A673 (cell line): ENCODE results near the gene INSRR. TPM values are rescaled to one million over a fixed set of nuclear protein-coding genes. Genes with fewer than 3 reads are reported as not detected.

Experiments
- BruUV-seq: library from RNA; stranded (reverse); fragments of 400-500 nt; replicated peaks from 2 replicates; lab custom pipeline; 2021; lab: Mats Ljungman, UMichigan
- CTCF ChIA-PET: fragments of 300-600 bp; sonication (Branson Sonifier 250); formaldehyde crosslinking; loops from one replicate; lab custom pipeline; 2022; ENCODE audit warnings: antibody characterized with exemption; lab: Charles Lee
- POLR2A ChIA-PET: fragments of 300-600 bp; sonication (Branson Sonifier 250); formaldehyde crosslinking; loops from one replicate; lab custom pipeline; 2022; ENCODE audit warnings: antibody characterized with exemption; ENCODE audit not compliant: low non-redundant PET; lab: Charles Lee
- DNase-seq: peaks from one replicate; pipeline ENCODE4 v3.0.0-alpha.2; 2015; ENCODE audit warnings: low spot score
- H3K27ac ChIP-seq: fragments of 200-600 bp; sonication (generic); 2 replicates; pipeline ENCODE4 v1.5.1; 2016; ENCODE audit warnings: mixed run types, low read depth, mild to moderate bottlenecking, mixed read lengths, antibody characterized with exemption, low read length; ENCODE audit not compliant: poor library complexity, severe bottlenecking
- H3K27me3 ChIP-seq: fragments of 200-600 bp; sonication (generic); replicated peaks from 2 replicates; pipeline ENCODE4 v1.6.1; 2017; ENCODE audit warnings: mixed run types, low read depth, mild to moderate bottlenecking, mixed read lengths, antibody characterized with exemption, low read length; ENCODE audit not compliant: insufficient read depth, poor library complexity
- H3K36me3 ChIP-seq: fragments of 200-600 bp; sonication (generic); 2 replicates; pipeline ENCODE4 v1.6.1; 2016; ENCODE audit warnings: mixed run types, mild to moderate bottlenecking, mixed read lengths, antibody characterized with exemption, low read length; ENCODE audit not compliant: insufficient read depth, poor library complexity, severe bottlenecking
- H3K4me1 ChIP-seq: fragments of 200-600 bp; sonication (generic); 2 replicates; pipeline ENCODE4 v1.6.1; 2017; ENCODE audit warnings: mixed run types, mild to moderate bottlenecking, mixed read lengths, antibody characterized with exemption, low read length; ENCODE audit not compliant: insufficient read depth, poor library complexity, severe bottlenecking
- H3K4me3 ChIP-seq: fragments of 200-600 bp; sonication (generic); 2 replicates; pipeline ENCODE4 v1.5.1; 2016; ENCODE audit warnings: low read depth, mixed run types, mild to moderate bottlenecking, mixed read lengths, low read length; ENCODE audit not compliant: poor library complexity, severe bottlenecking
- H3K9me3 ChIP-seq: fragments of 200-600 bp; sonication (generic); 2 replicates; pipeline ENCODE4 v1.6.1; 2016; ENCODE audit warnings: mixed run types, low read depth, mild to moderate bottlenecking, mixed read lengths, antibody characterized with exemption, low read length; ENCODE audit not compliant: poor library complexity, severe bottlenecking
- CTCF ChIP-seq: fragments of 300-800, 200-600 bp; sonication (generic); conservative IDR thresholded peaks from 2 replicates; pipeline ENCODE4 v1.5.1; 2017; ENCODE audit warnings: low read depth, mild to moderate bottlenecking, antibody characterized with exemption, low read length, moderate library complexity, mixed read lengths
- EZH2 ChIP-seq: fragments of 200-600 bp; sonication (generic); IDR thresholded peaks from 2 replicates; pipeline ENCODE4 v1.6.1; 2017; ENCODE audit warnings: borderline replicate concordance, low read depth, mild to moderate bottlenecking, mixed read lengths, antibody characterized with exemption, low read length; ENCODE audit not compliant: poor library complexity, severe bottlenecking
- intact Hi-C: fragments of 100-400 bp; cut with micrococcal nuclease; formaldehyde crosslinking; loops from one replicate; pipeline ENCODE4 v1.10.0; 2022; ENCODE audit not compliant: unreplicated experiment
- total RNA-seq: library from RNA; stranded (reverse); gene quantifications from 2 replicates; pipeline ENCODE4 v1.2.3, GENCODE V29; 2021

INSRR gene
- total RNA-seq, 1 experiment from 2014 or later: 0.15 TPM

GRCh38 chr1:156900896-156901589, 42.1 kb upstream of the INSRR start:
- H3K4me1 ChIP-seq: no peaks in the 10 kb centered on the region

GRCh38 chr1:156899956-156900718, 41.2 kb upstream of the INSRR start:
- no peak for DNase-seq
- Histone ChIP-seq H3K27ac (no peak overlapping the region), H3K4me1 (no peaks in the 10 kb centered on the region), H3K9me3 (no peaks in the 10 kb centered on the region), H3K27me3 (no peaks in the 10 kb centered on the region), H3K4me3 (no peak overlapping the region), H3K36me3 (no peaks in the 10 kb centered on the region)
- CTCF ChIA-PET: interaction anchor here (0.9 kb wide), 1 partner anchor 210 kb away, joined by 3 read pairs; no protein-coding TSS in a partner anchor
- intact Hi-C loops: loop anchor here (10.0 kb wide), 1 partner anchor 255 kb away; no protein-coding TSS in a partner anchor
- TF ChIP-seq EZH2 (no peak), CTCF (no peak)
- POLR2A ChIA-PET: no interaction called here
- no TSS peak for BruUV-seq

More at GRCh38 chr1:156900896-156901589, 42.1 kb upstream of the INSRR start:
- no peak for TF ChIP-seq EZH2
- TF ChIP-seq CTCF: no peak
- no peak overlapping the region for H3K4me3 ChIP-seq
- intact Hi-C loops: no loop called here
- BruUV-seq: no TSS peak
- ChIA-PET POLR2A (no interaction called here), CTCF (no interaction called here)
- no peaks in the 10 kb centered on the region for H3K36me3 ChIP-seq
- no peaks in the 10 kb centered on the region for H3K27me3 ChIP-seq
- no peak overlapping the region for H3K27ac ChIP-seq
- no peak for DNase-seq
- H3K9me3 ChIP-seq: no peaks in the 10 kb centered on the region

GRCh38 chr1:156898971-156899664, 40.2 kb upstream of the INSRR start:
- no peak for DNase-seq
- Histone ChIP-seq H3K9me3 (no peaks in the 10 kb centered on the region), H3K36me3 (no peaks in the 10 kb centered on the region), H3K27me3 (no peaks in the 10 kb centered on the region), H3K27ac (no peak overlapping the region), H3K4me1 (no peaks in the 10 kb centered on the region), H3K4me3 (no peak overlapping the region)
- ChIA-PET POLR2A (no interaction called here), CTCF (interaction anchor here (0.9 kb wide), 1 partner anchor 209 kb away, joined by 3 read pairs; no protein-coding TSS in a partner anchor)
- no TSS peak for BruUV-seq
- no peak for TF ChIP-seq EZH2
- no peak for TF ChIP-seq CTCF
- intact Hi-C loops: loop anchor here (10.0 kb wide), 1 partner anchor 256 kb away; no protein-coding TSS in a partner anchor
